ENCODE results near the gene NCAM2. TPM values are rescaled to one million over a fixed set of nuclear protein-coding genes. Genes with fewer than 3 reads are reported as not detected.

NCAM2 gene
- total and polyA plus RNA-seq, 2 of the 4 experiments (the other 2 are of a cell fraction) = 2.7 to 5.0 TPM

DNA sequence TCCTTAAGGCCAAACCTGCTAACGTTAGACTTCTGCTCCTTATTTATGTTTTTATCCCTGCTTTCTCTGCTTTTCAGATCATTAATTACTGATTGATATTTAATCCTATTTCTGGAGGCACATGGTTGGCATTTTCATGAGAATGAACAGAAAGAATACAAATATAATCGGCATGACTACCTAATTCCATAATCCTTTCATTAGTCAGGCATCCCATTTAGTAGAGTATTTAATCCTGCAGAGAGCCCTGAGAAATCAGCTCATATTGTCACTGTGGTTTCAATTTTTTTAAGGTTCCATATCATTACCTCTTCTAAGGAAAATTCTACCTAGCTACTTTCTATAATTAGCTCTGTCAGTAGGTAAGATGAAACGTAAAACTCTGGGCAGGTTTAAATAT is 238.8 kb downstream of the NCAM2 start:
- Histone ChIP-seq H3K4me3 (ENCODE audit: insufficient read depth, low read depth, low read length) (no peak overlapping the region), H4K5ac (ENCODE audit: low read depth, low read length) (no peak overlapping the region), H3K9me3 (ENCODE audit: control insufficient read depth, insufficient read depth, low read length) (no peaks in the 10 kb centered on the region), H3K4me1 (ENCODE audit: control insufficient read depth, insufficient read depth, low read length) (peaks cover 2% of the 10 kb centered on the region; the same call in 1 of the 2 replicates), H3K14ac (replicated peaks; ENCODE audit: low read depth, low read length) (no peak overlapping the region), H3K27ac (ENCODE audit: insufficient read depth, low read length) (no peak overlapping the region), H2BK20ac (ENCODE audit: low read depth, low read length) (no peak overlapping the region), H3K9me1 (ENCODE audit: insufficient read depth, low read length) (no peaks in the 10 kb centered on the region), H3K9ac (ENCODE audit: low read depth, low read length) (no peak overlapping the region), H4K8ac (ENCODE audit: low read depth in 2 of 2, low read length in 2 of 2) (no peak overlapping the region), H2BK15ac (ENCODE audit: low read depth, low read length) (no peak overlapping the region), H2AFZ (replicated peaks; ENCODE audit: low read length, poor library complexity) (no peak overlapping the region), H3K36me3 (ENCODE audit: control insufficient read depth, insufficient read depth, low read length) (no peaks in the 10 kb centered on the region), H4K20me1 (ENCODE audit: insufficient read depth, low read length) (no peaks in the 10 kb centered on the region), H3K27me3 (ENCODE audit: control insufficient read depth, insufficient read depth, low read length) (no peaks in the 10 kb centered on the region), H3K56ac (ENCODE audit: extremely low read depth, insufficient read depth, low read length) (no peak overlapping the region), H3K4me2 (ENCODE audit: low read depth, low read length) (no peak overlapping the region), H2AK9ac (replicated peaks; ENCODE audit: low read depth, low read length, poor library complexity) (no peak overlapping the region), H3K23ac (ENCODE audit: low read depth, low read length) (no peak overlapping the region), H4K91ac (ENCODE audit: insufficient read depth, low read depth, low read length) (no peak overlapping the region), H3K18ac (ENCODE audit: low read depth, low read length) (no peak overlapping the region), H3K79me1 (ENCODE audit: low read depth in 1 of 2, low read length in 2 of 2) (no peaks in the 10 kb centered on the region), H2BK120ac (ENCODE audit: low read depth, low read length) (no peak overlapping the region), H3K4ac (ENCODE audit: low read depth, low read length) (no peak overlapping the region), H2AK5ac (ENCODE audit: low read depth, low read length) (no peak overlapping the region), H2BK5ac (ENCODE audit: low read depth, low read length, poor library complexity, severe bottlenecking) (no peak overlapping the region)
- no TSS peak for BruUV-seq (replicated peaks)
- ATAC-seq (ENCODE audit: low read depth) = no peak
- TF ChIP-seq BHLHE40 (IDR thresholded peaks at IDR 0.05; ENCODE audit: low read depth, low read length) (no peak), POLR2A (IDR thresholded peaks at IDR 0.05; ENCODE audit: low read depth, low read length) (no peak), MAFK (IDR thresholded peaks at IDR 0.05; ENCODE audit: low read depth, low read length) (no peak), RFX5 (IDR thresholded peaks at IDR 0.05; ENCODE audit: low read depth, low read length) (no peak), RCOR1 (IDR thresholded peaks at IDR 0.05; ENCODE audit: insufficient replicate concordance, low read length) (no peak), MAZ (IDR thresholded peaks at IDR 0.05; ENCODE audit: borderline replicate concordance, low read depth, low read length) (no peak), MXI1 (IDR thresholded peaks at IDR 0.05; ENCODE audit: borderline replicate concordance, low read depth, low read length) (no peak), SMC3 (IDR thresholded peaks at IDR 0.05; ENCODE audit: low read depth, low read length) (no peak)
- TF ChIP-seq, protein P1, sequence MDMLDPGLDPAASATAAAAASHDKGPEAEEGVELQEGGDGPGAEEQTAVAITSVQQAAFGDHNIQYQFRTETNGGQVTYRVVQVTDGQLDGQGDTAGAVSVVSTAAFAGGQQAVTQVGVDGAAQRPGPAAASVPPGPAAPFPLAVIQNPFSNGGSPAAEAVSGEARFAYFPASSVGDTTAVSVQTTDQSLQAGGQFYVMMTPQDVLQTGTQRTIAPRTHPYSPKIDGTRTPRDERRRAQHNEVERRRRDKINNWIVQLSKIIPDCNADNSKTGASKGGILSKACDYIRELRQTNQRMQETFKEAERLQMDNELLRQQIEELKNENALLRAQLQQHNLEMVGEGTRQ (IDR thresholded peaks at IDR 0.05; ENCODE audit: low read depth, low read length) = no peak
- TF ChIP-seq, protein P2, sequence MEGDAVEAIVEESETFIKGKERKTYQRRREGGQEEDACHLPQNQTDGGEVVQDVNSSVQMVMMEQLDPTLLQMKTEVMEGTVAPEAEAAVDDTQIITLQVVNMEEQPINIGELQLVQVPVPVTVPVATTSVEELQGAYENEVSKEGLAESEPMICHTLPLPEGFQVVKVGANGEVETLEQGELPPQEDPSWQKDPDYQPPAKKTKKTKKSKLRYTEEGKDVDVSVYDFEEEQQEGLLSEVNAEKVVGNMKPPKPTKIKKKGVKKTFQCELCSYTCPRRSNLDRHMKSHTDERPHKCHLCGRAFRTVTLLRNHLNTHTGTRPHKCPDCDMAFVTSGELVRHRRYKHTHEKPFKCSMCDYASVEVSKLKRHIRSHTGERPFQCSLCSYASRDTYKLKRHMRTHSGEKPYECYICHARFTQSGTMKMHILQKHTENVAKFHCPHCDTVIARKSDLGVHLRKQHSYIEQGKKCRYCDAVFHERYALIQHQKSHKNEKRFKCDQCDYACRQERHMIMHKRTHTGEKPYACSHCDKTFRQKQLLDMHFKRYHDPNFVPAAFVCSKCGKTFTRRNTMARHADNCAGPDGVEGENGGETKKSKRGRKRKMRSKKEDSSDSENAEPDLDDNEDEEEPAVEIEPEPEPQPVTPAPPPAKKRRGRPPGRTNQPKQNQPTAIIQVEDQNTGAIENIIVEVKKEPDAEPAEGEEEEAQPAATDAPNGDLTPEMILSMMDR (conservative IDR thresholded peaks at IDR 0.05; ENCODE audit: low read depth, low read length) = no peak
- dilution Hi-C loops (cut with HindIII; ENCODE audit: low sequenced_read_pairs, unreplicated experiment) = no loop called here
- no peak for DNase-seq
- in situ Hi-C loops (cut with MboI; ENCODE audit: low sequenced_read_pairs) = loop anchor here (10.0 to 25.0 kb wide), 3 partner anchors 450 to 1550 kb away; no protein-coding TSS in a partner anchor
- CTCF ChIA-PET = interaction anchor here (0.5 kb wide), 1 partner anchor 220 kb away, joined by 4 read pairs; no protein-coding TSS in a partner anchor
- POLR2A ChIA-PET (ENCODE audit: unreplicated experiment) = no interaction called here
- intact Hi-C loops (cut with micrococcal nuclease) = loop anchor here (10.0 kb wide), 1 partner anchor 378 kb away; no protein-coding TSS in a partner anchor
- WGBS, 2 experiments (ENCODE audit: extremely low coverage in 2 of 2, insufficient read length in 1 of 2) = no CpG with 5 or more reads among the region's 3 CpGs
